VCaP (cell line): ENCODE results near the gene FCAMR.
"Not testable (repeated sequence)": the region's sequence is repeated elsewhere in the genome, so short reads cannot be mapped to it uniquely, and the experiment has no call there.

Experiments
- H3K27ac ChIP-seq: fragments of 450-650 bp; 2 replicates; pipeline ENCODE4 v1.5.1; 2017
- TF ChIP-seq, protein P1 (sequence below): fragments of 450-650 bp; conservative IDR thresholded peaks from 2 replicates; pipeline ENCODE4 v1.5.1; 2017; ENCODE audit warnings: mild to moderate bottlenecking, moderate library complexity

Gene FCAMR

DNA sequence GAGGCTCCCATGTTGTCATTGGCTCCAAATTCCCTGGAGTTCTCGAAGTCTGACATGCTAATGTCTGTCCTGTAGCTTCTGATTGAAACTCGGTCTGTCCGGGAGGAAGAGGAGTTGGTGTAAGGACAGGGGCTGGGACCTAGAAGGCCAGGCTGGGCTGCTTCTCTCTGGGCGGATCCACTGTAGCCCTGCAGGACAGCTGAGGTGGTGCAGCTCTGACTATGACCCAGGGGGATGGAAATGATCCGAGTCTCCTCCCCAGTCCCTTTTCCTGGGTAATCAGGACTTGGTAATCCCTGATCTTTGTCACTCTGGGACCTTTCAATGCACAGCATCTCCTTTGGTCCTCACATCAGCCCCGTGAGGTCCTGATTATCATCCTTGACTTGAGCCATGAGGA lies 38.6 kb downstream of the FCAMR start:
- TF ChIP-seq, protein P1, sequence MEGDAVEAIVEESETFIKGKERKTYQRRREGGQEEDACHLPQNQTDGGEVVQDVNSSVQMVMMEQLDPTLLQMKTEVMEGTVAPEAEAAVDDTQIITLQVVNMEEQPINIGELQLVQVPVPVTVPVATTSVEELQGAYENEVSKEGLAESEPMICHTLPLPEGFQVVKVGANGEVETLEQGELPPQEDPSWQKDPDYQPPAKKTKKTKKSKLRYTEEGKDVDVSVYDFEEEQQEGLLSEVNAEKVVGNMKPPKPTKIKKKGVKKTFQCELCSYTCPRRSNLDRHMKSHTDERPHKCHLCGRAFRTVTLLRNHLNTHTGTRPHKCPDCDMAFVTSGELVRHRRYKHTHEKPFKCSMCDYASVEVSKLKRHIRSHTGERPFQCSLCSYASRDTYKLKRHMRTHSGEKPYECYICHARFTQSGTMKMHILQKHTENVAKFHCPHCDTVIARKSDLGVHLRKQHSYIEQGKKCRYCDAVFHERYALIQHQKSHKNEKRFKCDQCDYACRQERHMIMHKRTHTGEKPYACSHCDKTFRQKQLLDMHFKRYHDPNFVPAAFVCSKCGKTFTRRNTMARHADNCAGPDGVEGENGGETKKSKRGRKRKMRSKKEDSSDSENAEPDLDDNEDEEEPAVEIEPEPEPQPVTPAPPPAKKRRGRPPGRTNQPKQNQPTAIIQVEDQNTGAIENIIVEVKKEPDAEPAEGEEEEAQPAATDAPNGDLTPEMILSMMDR = no peak
- H3K27ac ChIP-seq = no peak overlapping the region

DNA sequence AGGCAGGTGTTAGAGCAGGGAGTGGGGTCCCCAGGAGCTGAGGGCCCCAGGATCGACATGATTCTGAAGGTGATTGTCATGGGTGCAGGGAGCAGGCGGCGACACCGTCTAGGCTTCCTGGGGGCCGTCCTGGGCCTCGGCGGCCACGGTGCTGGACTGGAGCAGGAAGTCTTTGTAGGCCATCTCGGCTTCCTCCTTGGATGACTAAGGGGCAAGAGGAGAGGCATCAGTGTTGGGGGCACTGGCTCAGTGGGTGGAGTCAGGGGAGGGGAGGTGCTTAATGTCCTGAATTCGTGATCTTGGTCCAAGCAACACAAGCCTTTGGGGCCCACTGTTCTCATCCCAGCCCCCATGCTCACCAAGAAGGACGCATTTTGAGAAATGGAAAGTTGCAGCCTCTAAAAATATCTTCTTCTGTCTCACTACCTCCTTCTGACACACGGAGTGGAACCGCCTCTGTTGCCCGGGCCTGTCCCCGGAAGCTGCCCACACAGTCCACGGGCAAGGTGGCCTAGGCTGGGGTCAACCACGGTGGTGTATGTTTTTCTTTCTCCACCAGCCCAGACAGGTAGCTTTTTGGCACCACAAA lies 40.0 kb downstream of the FCAMR start:
- no peak overlapping the region for H3K27ac ChIP-seq

DNA sequence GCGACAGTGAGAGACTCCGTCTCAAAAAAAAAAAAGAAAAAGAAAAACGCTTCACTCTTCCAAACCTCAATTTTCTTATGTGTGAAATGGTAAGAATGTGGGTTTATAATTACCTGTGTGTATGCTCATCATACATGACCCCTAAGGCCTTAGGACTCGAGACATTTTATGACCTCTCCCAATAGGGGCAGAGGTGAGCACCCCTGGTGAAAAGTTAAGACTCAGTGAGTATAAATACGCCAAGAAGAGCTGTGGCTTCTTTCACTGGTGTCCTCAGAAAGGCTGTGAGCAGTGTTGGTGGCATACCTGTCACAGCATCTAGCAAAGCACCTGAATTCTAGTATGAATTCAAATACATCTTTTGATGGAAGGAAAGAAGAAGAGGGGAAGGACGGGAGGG lies 40.7 kb downstream of the FCAMR start:
- H3K27ac ChIP-seq = no peak overlapping the region

More for the DNA sequence above, 40.0 kb downstream of the FCAMR start:
- TF ChIP-seq, protein P1 = no peak

DNA sequence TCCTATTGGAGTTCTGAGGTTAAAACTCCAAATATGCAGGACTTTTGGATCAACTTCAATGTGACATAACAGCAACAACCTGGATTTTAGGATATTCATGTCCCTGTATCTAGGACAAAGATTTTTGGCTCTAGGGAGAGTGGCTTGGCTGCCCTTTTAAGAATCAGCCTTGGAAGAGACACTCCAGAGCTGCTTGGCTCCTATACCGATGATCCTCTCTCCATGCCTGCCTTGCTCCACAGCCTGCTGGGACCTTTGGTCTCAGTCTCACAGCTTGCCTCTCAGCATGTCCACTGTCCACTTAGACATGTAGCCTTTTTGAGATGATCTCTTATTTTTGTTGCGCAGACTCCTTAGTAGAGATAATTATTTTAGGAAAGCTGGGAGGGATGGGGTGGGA lies 44.0 kb downstream of the FCAMR start:
- TF ChIP-seq, protein P1 = no peak
- no peak overlapping the region for H3K27ac ChIP-seq

More for the DNA sequence above, 40.7 kb downstream of the FCAMR start:
- TF ChIP-seq, protein P1 = no peak

DNA sequence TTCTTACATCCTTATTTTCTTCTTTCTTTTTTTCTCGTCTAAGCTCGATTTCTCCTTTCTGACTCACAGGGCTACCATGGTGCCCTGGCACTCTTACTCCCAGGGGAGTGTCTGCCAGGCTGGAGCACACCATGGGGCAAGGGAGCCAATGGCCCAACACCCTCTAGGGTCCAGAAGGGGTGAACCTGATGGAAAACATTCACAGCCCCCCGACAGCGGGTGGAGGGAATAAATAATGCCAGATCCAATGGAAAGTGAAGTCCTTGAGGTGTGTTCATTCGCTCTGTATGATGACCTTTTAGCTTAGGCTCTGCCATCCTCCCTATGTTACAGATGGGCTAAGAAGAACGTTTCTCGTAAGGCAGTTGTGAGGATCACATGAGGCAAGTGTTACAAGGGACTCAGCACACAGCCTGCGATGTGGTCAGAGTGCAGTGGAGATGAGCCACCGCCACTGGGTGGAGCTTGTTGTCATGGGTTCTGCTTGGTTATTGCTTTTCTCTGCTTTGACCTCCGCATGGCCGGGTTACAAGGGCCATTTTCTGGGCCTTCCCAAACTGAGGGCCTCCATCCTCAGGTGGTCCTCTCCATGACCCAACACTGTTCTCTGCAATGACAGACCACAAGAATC lies 45.0 kb downstream of the FCAMR start:
- TF ChIP-seq, protein P1 = no peak; the same call in 1 of the 2 replicates
- no peak overlapping the region for H3K27ac ChIP-seq

DNA sequence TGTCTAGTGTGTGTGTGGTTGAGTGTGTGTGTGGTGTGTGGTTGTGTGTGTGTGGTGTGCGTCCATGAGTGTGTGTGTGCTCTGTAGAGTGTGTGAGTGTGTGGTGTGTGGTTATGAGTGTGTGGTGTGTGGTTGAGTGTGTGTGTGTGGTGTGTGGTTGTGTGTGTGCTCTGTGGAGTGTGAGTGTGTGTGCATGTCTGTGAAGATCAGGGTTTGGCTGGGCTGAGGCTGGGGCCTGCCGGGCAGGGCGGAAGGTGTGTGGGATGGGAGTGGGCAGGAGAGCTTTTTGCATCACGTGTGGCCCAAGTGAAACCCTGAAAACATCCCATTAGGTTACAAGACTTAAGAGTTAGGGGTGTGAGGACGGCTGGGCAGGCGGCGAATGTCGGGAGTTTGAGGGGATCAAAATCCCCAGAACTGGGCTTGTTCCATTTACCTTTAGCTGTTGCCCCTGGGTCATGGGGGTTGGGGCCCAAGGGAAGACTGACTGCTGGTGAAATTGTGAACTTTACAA lies 45.6 kb downstream of the FCAMR start:
- TF ChIP-seq, protein P1 = no peak
- H3K27ac ChIP-seq = no peak overlapping the region

DNA sequence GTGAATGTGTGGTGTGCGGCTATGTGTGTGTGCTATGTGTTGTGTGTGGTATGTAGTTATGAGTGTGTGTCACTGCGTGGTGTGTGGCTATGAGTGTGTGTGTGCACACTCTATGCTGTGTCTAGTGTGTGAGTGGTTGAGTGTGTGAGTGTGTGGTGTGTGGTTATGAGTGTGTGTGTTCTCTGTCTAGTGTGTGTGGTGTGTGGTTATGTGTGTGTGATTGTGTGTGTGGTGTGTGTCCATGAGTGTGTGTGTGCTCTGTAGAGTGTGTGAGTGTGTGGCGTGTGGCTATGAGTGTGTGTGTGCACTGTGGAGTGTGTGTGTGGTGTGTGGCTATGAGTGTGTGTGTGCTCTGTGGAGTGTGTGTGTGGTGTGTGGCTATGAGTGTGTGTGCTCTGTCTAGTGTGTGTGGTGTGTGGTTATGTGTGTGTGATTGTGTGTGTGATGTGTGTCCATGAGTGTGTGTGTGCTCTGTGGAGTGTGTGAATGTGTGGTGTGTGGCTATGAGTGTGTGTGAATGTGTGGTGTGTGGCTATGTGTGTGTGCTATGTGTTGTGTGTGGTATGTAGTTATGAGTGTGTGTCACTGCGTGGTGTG lies 46.2 kb downstream of the FCAMR start:
- not testable (repeated sequence) for H3K27ac ChIP-seq
